Muscle of back (tissue), 11 donors: Measurements from ENCODE around the gene EIF2B4. TPM values are rescaled to one million over a fixed set of nuclear protein-coding genes. Genes with fewer than 3 reads are reported as not detected.
"Not testable (repeated sequence)": the region's sequence is repeated elsewhere in the genome, so short reads cannot be mapped to it uniquely, and the experiment has no call there.

Experiments
- DNase-seq, 3 donors: peaks; one replicate each; pipeline versions ENCODE4 v3.0.0 to v3.0.0-alpha.2; 2013
- polyA plus RNA-seq, 10 donors: library from polyadenylated mRNA; unstranded; fragments of 120-200 nt; gene quantifications; one replicate each; pipeline ENCODE4 v1.2.1, GENCODE V29; 2013; ENCODE audit not compliant: insufficient read length in 10 of 10

The EIF2B4 gene
- polyA plus RNA-seq, 10 donors, result 27.4 to 37.7 (median 32.9) TPM

- no peak for DNase-seq
Observed at GRCh38 chr2:27378809-27379290, 8.7 kb upstream of the EIF2B4 start.

- no peak for DNase-seq
Observed at GRCh38 chr2:27378096-27378808, 8.1 kb upstream of the EIF2B4 start.

- DNase-seq, result no peak
Observed at GRCh38 chr2:27377618-27378095, 7.5 kb upstream of the EIF2B4 start.

GRCh38 chr2:27376866-27377617 lies 6.9 kb upstream of the EIF2B4 start:
- no peak for DNase-seq

GRCh38 chr2:27376151-27376865 lies 6.2 kb upstream of the EIF2B4 start:
- no peak for DNase-seq

- no peak for DNase-seq
Observed at GRCh38 chr2:27375513-27376099, 5.5 kb upstream of the EIF2B4 start.

GRCh38 chr2:27373567-27373966 lies 3.4 kb upstream of the EIF2B4 start:
- no peak for DNase-seq

GRCh38 chr2:27372937-27373336 lies 2.8 kb upstream of the EIF2B4 start:
- DNase-seq, result no peak

- peak in 1 of 3 donors; percentile 50 for DNase-seq
Observed at GRCh38 chr2:27370816-27371620, 880 bp upstream of the EIF2B4 start.

- DNase-seq, result peak in 1 of 3 donors; percentile 61
Observed at GRCh38 chr2:27369471-27370025, 590 bp downstream of the EIF2B4 start.

GRCh38 chr2:27363933-27364332 lies 6.2 kb downstream of the EIF2B4 start:
- no peak for DNase-seq

- no peak for DNase-seq
Observed at GRCh38 chr2:27362678-27363420, 7.3 kb downstream of the EIF2B4 start.

GRCh38 chr2:27356382-27357181 lies 13.6 kb downstream of the EIF2B4 start, which contains the start of gene GTF3C2:
Gene GTF3C2, minus strand, starts transcription at chr2:27356764. Its CDS starts 13,210 bp downstream, at chr2:27343554.
- peak; percentile 96 to 99 (median 98) for DNase-seq

- no peak for DNase-seq
Observed at GRCh38 chr2:27356056-27356381, 14.1 kb downstream of the EIF2B4 start.

GRCh38 chr2:27354597-27354927 lies 15.6 kb downstream of the EIF2B4 start:
- DNase-seq, result no peak

GRCh38 chr2:27353762-27354596 lies 16.2 kb downstream of the EIF2B4 start:
- no peak for DNase-seq

- DNase-seq, result not testable (repeated sequence)
Observed at GRCh38 chr2:27353386-27353761, 16.8 kb downstream of the EIF2B4 start.
